NT2/D1 (cell line): ENCODE data around the gene ADAMTS10.
"Not testable (repeated sequence)": the region's sequence is repeated elsewhere in the genome, so short reads cannot be mapped to it uniquely, and the experiment has no call there.

ENCODE experiments used
- DNase-seq: peaks from one replicate; pipeline ENCODE4 v3.0.0-alpha.2; 2011; ENCODE audit warnings: low read depth, low spot score
- H3K27me3 ChIP-seq: 2 replicates; pipeline ENCODE4 v1.6.0; 2011; ENCODE audit warnings: mild to moderate bottlenecking; ENCODE audit not compliant: insufficient read length, insufficient read depth
- H3K36me3 ChIP-seq: 2 replicates; pipeline ENCODE4 v1.6.1; 2011; ENCODE audit warnings: mild to moderate bottlenecking, low read length, mixed read lengths; ENCODE audit not compliant: insufficient read depth, insufficient read length
- H3K4me1 ChIP-seq: 2 replicates; pipeline ENCODE4 v1.5.1; 2011; ENCODE audit not compliant: insufficient read depth, insufficient read length
- H3K4me3 ChIP-seq: 2 replicates; pipeline ENCODE4 v1.5.1; 2011; ENCODE audit warnings: low read depth; ENCODE audit not compliant: insufficient read length
- H3K9ac ChIP-seq: 2 replicates; pipeline ENCODE4 v1.6.0; 2011; ENCODE audit warnings: low read depth; ENCODE audit not compliant: insufficient read length
- H3K9me3 ChIP-seq: 2 replicates; pipeline ENCODE4 v1.5.1; 2011; ENCODE audit warnings: mild to moderate bottlenecking, low read length; ENCODE audit not compliant: insufficient read depth
- SUZ12 ChIP-seq: IDR thresholded peaks from 2 replicates; pipeline ENCODE4 v1.6.1; 2011; ENCODE audit not compliant: insufficient read length, insufficient read depth; ENCODE audit errors: extremely low read depth
- YY1 ChIP-seq: IDR thresholded peaks from 2 replicates; pipeline ENCODE4 v1.6.1; 2011; ENCODE audit not compliant: insufficient read length, insufficient read depth
- ZNF274 ChIP-seq: IDR thresholded peaks from 2 replicates; pipeline ENCODE4 v1.6.1; 2011; ENCODE audit warnings: mild to moderate bottlenecking, low read depth, low read length

ADAMTS10 gene

GRCh38 chr19:8577247-8577646 is 33.3 kb downstream of the ADAMTS10 start, which contains the start of gene MYO1F:
TSS of gene MYO1F (minus strand) at chr19:8577442. CDS start at chr19:8577309, 133 bp downstream.
- Histone ChIP-seq H3K4me1 (peaks cover 9% of the 10 kb centered on the region), H3K9ac (peak within 1 kb of the TSS; percentile 37), H3K9me3 (no peaks in the 10 kb centered on the region), H3K27me3 (peaks cover 13% of the 10 kb centered on the region), H3K36me3 (no peaks in the 10 kb centered on the region), H3K4me3 (no peak within 1 kb of the TSS)
- TF ChIP-seq SUZ12: no peak
- no peak for TF ChIP-seq YY1
- TF ChIP-seq ZNF274: no peak
- no peak for DNase-seq

- H3K27me3 ChIP-seq: peaks cover 13% of the 10 kb centered on the region
- H3K9ac ChIP-seq: peak overlapping the region; percentile 37
- TF ChIP-seq YY1: no peak
- no peak for TF ChIP-seq ZNF274
- no peak for TF ChIP-seq SUZ12
- DNase-seq: no peak
- H3K36me3 ChIP-seq: no peaks in the 10 kb centered on the region
- H3K9me3 ChIP-seq: no peaks in the 10 kb centered on the region
- H3K4me1 ChIP-seq: peaks cover 9% of the 10 kb centered on the region
- H3K4me3 ChIP-seq: no peak overlapping the region
These were observed 34.1 kb downstream of the ADAMTS10 start for GRCh38 chr19:8576273-8576993.

DNA sequence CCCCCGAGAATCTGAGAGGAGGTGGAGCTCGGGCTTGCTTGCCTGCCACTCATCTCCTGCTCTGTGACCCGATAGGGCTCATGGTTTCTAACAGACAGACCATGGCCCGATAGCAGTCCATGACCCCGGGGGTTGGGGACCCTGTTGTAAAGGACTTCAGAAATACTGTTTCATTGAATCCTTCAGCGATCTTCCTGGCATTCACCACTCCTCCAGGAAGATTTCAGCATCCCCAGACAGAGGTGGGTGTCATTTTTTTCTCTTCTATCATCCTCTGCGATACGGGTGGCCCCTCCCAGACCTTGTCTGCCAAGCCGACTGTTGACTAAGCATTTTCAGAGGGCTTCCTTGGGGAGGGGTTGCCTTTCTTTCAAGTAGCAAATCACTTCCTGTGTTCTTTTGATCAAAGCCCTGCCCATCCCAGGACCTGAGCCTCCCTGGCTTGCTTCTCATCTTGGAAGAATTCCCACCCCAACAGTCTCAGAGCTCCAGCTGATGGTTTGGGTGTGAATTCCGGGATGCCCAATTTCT is 35.0 kb downstream of the ADAMTS10 start:
- Histone ChIP-seq H3K27me3 (peaks cover 13% of the 10 kb centered on the region), H3K4me3 (no peak overlapping the region), H3K9me3 (no peaks in the 10 kb centered on the region), H3K36me3 (no peaks in the 10 kb centered on the region), H3K9ac (no peak overlapping the region), H3K4me1 (peaks cover 14% of the 10 kb centered on the region)
- peak; percentile 52 for DNase-seq
- TF ChIP-seq SUZ12: no peak
- no peak for TF ChIP-seq ZNF274
- TF ChIP-seq YY1: no peak

GRCh38 chr19:8574619-8574922 is 35.9 kb downstream of the ADAMTS10 start:
- H3K4me1 ChIP-seq: peaks cover 16% of the 10 kb centered on the region
- DNase-seq, H3K27me3 ChIP-seq, H3K4me3 ChIP-seq, H3K36me3 ChIP-seq, H3K9me3 ChIP-seq, H3K9ac ChIP-seq: not testable (repeated sequence)

DNA sequence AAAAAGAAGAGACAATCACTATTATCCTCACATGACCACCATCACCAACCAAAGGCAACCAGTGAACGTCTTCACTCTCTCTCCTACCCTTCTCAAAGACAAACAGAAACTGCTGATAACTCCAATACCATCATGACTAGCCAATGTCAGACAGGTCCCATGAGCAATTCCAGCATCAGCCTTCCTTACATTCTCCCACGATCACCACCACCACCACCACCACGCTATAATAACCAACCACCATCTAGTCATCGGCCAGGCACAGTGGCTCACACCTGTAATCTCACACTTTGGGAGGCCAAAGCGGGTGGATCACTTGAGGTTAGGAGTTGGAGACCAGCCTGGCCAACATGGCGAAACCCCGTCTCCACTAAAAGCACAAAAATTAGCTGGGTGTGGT is 37.2 kb downstream of the ADAMTS10 start:
- DNase-seq: no peak
- Histone ChIP-seq H3K27me3 (no peaks in the 10 kb centered on the region), H3K4me3 (no peak overlapping the region), H3K9ac (no peak overlapping the region), H3K36me3 (no peaks in the 10 kb centered on the region), H3K4me1 (peaks cover 20% of the 10 kb centered on the region), H3K9me3 (no peaks in the 10 kb centered on the region)
- TF ChIP-seq SUZ12 (no peak), YY1 (no peak), ZNF274 (no peak)

GRCh38 chr19:8571006-8571411 is 39.5 kb downstream of the ADAMTS10 start:
- no peaks in the 10 kb centered on the region for H3K36me3 ChIP-seq
- no peak for DNase-seq
- TF ChIP-seq ZNF274 (no peak), YY1 (no peak)
- H3K27me3 ChIP-seq: no peaks in the 10 kb centered on the region
- H3K9ac ChIP-seq: no peak overlapping the region
- no peak overlapping the region for H3K4me3 ChIP-seq
- H3K9me3 ChIP-seq: no peaks in the 10 kb centered on the region
- peaks cover 18% of the 10 kb centered on the region for H3K4me1 ChIP-seq

DNA sequence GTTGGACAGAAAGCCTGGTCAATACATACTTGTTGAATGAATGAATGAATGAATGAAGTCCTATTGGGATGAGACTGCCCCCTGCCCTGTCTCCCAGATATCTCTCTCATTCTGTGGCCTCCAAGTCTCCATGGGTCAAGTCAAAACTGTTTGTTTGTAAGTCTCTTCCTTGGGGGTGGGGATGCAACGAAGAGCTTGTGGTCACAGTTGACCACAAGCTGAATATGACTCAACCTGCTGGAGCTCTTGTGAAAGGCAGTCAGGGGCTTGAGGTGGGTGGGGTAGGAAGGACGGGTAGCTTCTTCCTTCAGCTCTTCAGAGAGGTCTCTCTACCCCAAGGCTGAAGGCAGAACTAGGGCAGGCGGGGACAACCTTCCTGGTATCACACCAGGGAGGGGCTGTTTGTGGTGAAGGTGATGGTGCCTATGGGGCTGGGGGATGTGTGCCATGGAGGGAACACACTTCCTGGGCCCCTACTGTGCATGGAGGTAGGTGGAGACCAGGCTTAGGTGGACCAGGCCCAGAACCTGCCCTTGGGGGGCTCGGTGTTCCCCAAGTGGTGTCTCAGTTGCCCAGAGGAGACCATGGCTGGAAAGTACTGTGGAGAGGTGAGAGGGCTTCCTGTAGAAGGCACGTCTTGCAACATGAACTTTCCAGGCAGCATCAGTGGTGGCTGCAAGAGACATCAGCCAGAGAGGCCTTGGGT is 41.3 kb downstream of the ADAMTS10 start:
- DNase-seq: no peak
- Histone ChIP-seq H3K9ac (no peak overlapping the region), H3K4me1 (peaks cover 15% of the 10 kb centered on the region), H3K27me3 (no peaks in the 10 kb centered on the region), H3K4me3 (no peak overlapping the region), H3K9me3 (no peaks in the 10 kb centered on the region), H3K36me3 (no peaks in the 10 kb centered on the region)
- TF ChIP-seq YY1 (no peak), ZNF274 (no peak), SUZ12 (no peak)
